K562 (cell line): Measurements from ENCODE around the gene OSBPL3. TPM values are rescaled to one million over a fixed set of nuclear protein-coding genes. Genes with fewer than 3 reads are reported as not detected.

ENCODE experiments used
- ATAC-seq: fragments of 200-7000 bp; cut with Tn5 transposase; 3 replicates; pipeline ENCODE4 v1.9.1; 2020; ENCODE audit warnings: moderate library complexity
- BruUV-seq: library from RNA; stranded (reverse); fragments of 400-500 nt; replicated peaks from 2 replicates; lab custom pipeline; 2021; lab: Mats Ljungman, UMichigan
- CTCF ChIA-PET: fragments of 300-600 bp; formaldehyde crosslinking; extraction: SDS; loops from one replicate; lab custom pipeline; 2021; ENCODE audit warnings: low intra/inter-chr PET ratio; lab: Yijun Ruan, JAX
- POLR2A ChIA-PET: fragments of 300-600, 350-650 bp; sonication (Branson Sonifier 250); formaldehyde crosslinking; extraction: SDS; loops from one replicate; lab custom pipeline; 2021; ENCODE audit warnings: antibody characterized with exemption, inconsistent platforms; lab: Yijun Ruan, JAX
- DNase-seq, 4 experiments: peaks; one replicate each; pipeline versions ENCODE4 v3.0.0 to v3.0.0-alpha.2; 2011 to 2018; ENCODE audit warnings: low spot score in 3 of 4, mixed read lengths in 3 of 4; ENCODE audit errors: extremely low read depth in 1 of 4
- FAIRE-seq: peaks from 2 replicates; lab custom pipeline; 2011; peaks lifted over from hg19 to GRCh38; lab: Jason Lieb, UNC
- H2AFZ ChIP-seq: 2 replicates; pipeline ENCODE4 v1.6.0; 2011; ENCODE audit warnings: low read depth, low read length, control low read depth, inconsistent platforms
- H3K27ac ChIP-seq: fragments of 200-600 bp; 3 replicates; pipeline ENCODE4 v1.8.0; 2011; ENCODE audit warnings: low read depth, mild to moderate bottlenecking, control low read depth, inconsistent platforms, low read length, moderate library complexity, mixed read lengths; ENCODE audit errors: extremely low read depth
- H3K27me3 ChIP-seq, 2 experiments: fragments of 300-600 bp in 1 of 2; 2 replicates in 1 of 2; 3 replicates in 1 of 2; pipeline versions ENCODE4 v1.6.0 to v1.8.0; 2011; ENCODE audit warnings: inconsistent platforms in 2 of 2, low read length in 2 of 2, mild to moderate bottlenecking in 1 of 2, mixed read lengths in 1 of 2, moderate library complexity in 1 of 2; ENCODE audit not compliant: control insufficient read depth in 2 of 2, insufficient read depth in 2 of 2
- H3K36me3 ChIP-seq: fragments of 300-600 bp; 3 replicates; pipeline ENCODE4 v1.8.0; 2011; ENCODE audit warnings: mild to moderate bottlenecking, low read length, inconsistent platforms; ENCODE audit not compliant: control insufficient read depth, insufficient read depth
- H3K4me1 ChIP-seq, 2 experiments: fragments of 200-600 bp in 1 of 2; replicated peaks in 1 of 2; 2 replicates in 1 of 2; 3 replicates in 1 of 2; pipeline versions ENCODE4 v1.5.1 to v1.8.0; 2011; ENCODE audit warnings: inconsistent platforms in 2 of 2, low read length in 2 of 2, mild to moderate bottlenecking in 1 of 2, mixed read lengths in 1 of 2, moderate library complexity in 1 of 2; ENCODE audit not compliant: control insufficient read depth in 2 of 2, insufficient read depth in 2 of 2
- H3K4me2 ChIP-seq: 2 replicates; pipeline ENCODE4 v1.6.1; 2011; ENCODE audit warnings: low read length, control low read depth, inconsistent platforms, mixed read lengths; ENCODE audit not compliant: insufficient read depth
- H3K4me3 ChIP-seq: fragments of 200-600 bp; sonication (generic), shearing (Covaris generic); 2 replicates; pipeline ENCODE4 v1.5.1; 2016; ENCODE audit warnings: control low read depth, inconsistent platforms
- H3K79me2 ChIP-seq: fragments of 200-600 bp; 3 replicates; pipeline ENCODE4 v1.8.0; 2011; ENCODE audit warnings: low read length, inconsistent platforms; ENCODE audit not compliant: control insufficient read depth, insufficient read depth
- H3K9ac ChIP-seq, 2 experiments: 2 replicates each; pipeline versions ENCODE4 v1.6.0 to v1.6.1; 2011; ENCODE audit warnings: low read depth in 2 of 2, low read length in 2 of 2, control low read depth in 1 of 2, inconsistent platforms in 1 of 2, mild to moderate bottlenecking in 1 of 2, mixed read lengths in 1 of 2; ENCODE audit not compliant: insufficient read depth in 1 of 2
- H3K9me1 ChIP-seq: one replicate; pipeline ENCODE4 v1.6.0; 2011; ENCODE audit warnings: inconsistent platforms, mild to moderate bottlenecking, low read length, moderate library complexity; ENCODE audit not compliant: control insufficient read depth, insufficient read depth
- H3K9me3 ChIP-seq: replicated peaks from 2 replicates; pipeline ENCODE4 v1.5.1; 2011; ENCODE audit warnings: low read depth, low read length, inconsistent platforms; ENCODE audit not compliant: control insufficient read depth, insufficient read depth
- H4K20me1 ChIP-seq: replicated peaks from 2 replicates; pipeline ENCODE4 v1.6.1; 2011; ENCODE audit warnings: low read length, inconsistent platforms, mixed read lengths; ENCODE audit not compliant: control insufficient read depth, insufficient read depth
- ETS2 ChIP-seq: IDR thresholded peaks from 2 replicates; pipeline ENCODE4 v1.6.1; 2016; ENCODE audit warnings: borderline replicate concordance, missing genetic modification characterization, mild to moderate bottlenecking, moderate library complexity, missing compliant biosample characterization; ENCODE audit not compliant: poor library complexity, severe bottlenecking
- LCOR ChIP-seq: sonication (generic); formaldehyde crosslinking; IDR thresholded peaks from 2 replicates; pipeline ENCODE4 v1.8.0; 2022; ENCODE audit warnings: mild to moderate bottlenecking, missing genetic modification reagents
- NR1H2 ChIP-seq: sonication (generic); formaldehyde crosslinking; IDR thresholded peaks from 2 replicates; pipeline ENCODE4 v1.4.0; 2020; ENCODE audit warnings: mild to moderate bottlenecking, missing genetic modification reagents
- SAP30 ChIP-seq: fragments of 200-600 bp; sonication (generic); IDR thresholded peaks from 2 replicates; pipeline ENCODE4 v1.6.1; 2012; ENCODE audit warnings: borderline replicate concordance, low read depth, mild to moderate bottlenecking, moderate library complexity, low read length, control low read depth, inconsistent platforms; ENCODE audit not compliant: insufficient read depth, poor library complexity, severe bottlenecking
- SRF ChIP-seq, 2 experiments: fragments of 250-450, 450-650 bp in 1 of 2; sonication (Bioruptor Pico) in 1 of 2; sonication (generic) in 1 of 2; formaldehyde crosslinking; IDR thresholded peaks; 2 replicates each; pipeline versions ENCODE4 v1.5.0 to v1.5.1; 2020 to 2022; ENCODE audit warnings: mild to moderate bottlenecking in 1 of 2, missing genetic modification reagents in 1 of 2
- TBL1XR1 ChIP-seq, 2 experiments: IDR thresholded peaks; 2 replicates each; pipeline ENCODE4 v1.6.1; 2012; ENCODE audit warnings: improper control_type of control experiment in 2 of 2, low read length in 2 of 2, mild to moderate bottlenecking in 1 of 2
- THRAP3 ChIP-seq: fragments of 450-650 bp; IDR thresholded peaks from 2 replicates; pipeline ENCODE4 v1.6.1; 2016; ENCODE audit warnings: mild to moderate bottlenecking, inconsistent platforms, borderline replicate concordance
- ZSCAN29 ChIP-seq: fragments of 450-650 bp; IDR thresholded peaks from 2 replicates; pipeline ENCODE4 v1.6.1; 2017
- WGBS: fragments of 100-300 bp; shearing (Covaris generic); methylation state at CpG from one replicate; pipeline ENCODE4 v1.1.6; 2016; ENCODE audit warnings: low coverage, mixed read lengths; ENCODE audit not compliant: insufficient coverage; ENCODE audit errors: missing lambda C conversion rate; 5-methylcytosine and 5-hydroxymethylcytosine counted together
- in situ Hi-C: fragments of 300-500 bp; cut with MboI; formaldehyde crosslinking; loops from 4 replicates; pipeline ENCODE4 v1.15.0; 2018; ENCODE audit warnings: inconsistent platforms, mixed read lengths
- intact Hi-C: fragments of 100-400 bp; cut with micrococcal nuclease; formaldehyde crosslinking; loops from 2 replicates; pipeline ENCODE4 v1.14.2; 2022
- polyA plus RNA-seq, 8 experiments: library from polyadenylated mRNA; depleted of rRNA in 4 of 8; stranded (reverse) in 5 of 8; unstranded in 3 of 8; fragments of >200 nt; fragmentation: Nextera tagmentation in 2 of 8; fragmentation: Illumina TruSeq in 1 of 8; extraction: Ambion mirVana in 2 of 8; extraction: Trizol in 1 of 8; gene quantifications; 2 replicates each; pipeline versions ENCODE4 v1.2.1 to v1.2.3, GENCODE V29; 2011 to 2014; ENCODE audit warnings: inconsistent platforms in 1 of 8, missing spikeins in 1 of 8
- total RNA-seq, 7 experiments: library from RNA; depleted of rRNA in 6 of 7; stranded (reverse); fragments of >200 nt in 6 of 7; fragmentation: Illumina TruSeq in 2 of 7; extraction: Trizol in 2 of 7; gene quantifications; 2 replicates each; pipeline versions ENCODE4 v1.2.1 to v1.2.3, GENCODE V29; 2011 to 2021; ENCODE audit warnings: low replicate concordance in 1 of 7
- TF ChIP-seq, protein P1 (sequence below): fragments of 200-400 bp; formaldehyde crosslinking; IDR thresholded peaks from 2 replicates; pipeline ENCODE4 v1.6.1; 2017; ENCODE audit warnings: mild to moderate bottlenecking, low read depth, low read length, moderate library complexity

Gene OSBPL3
- total and polyA plus RNA-seq, 9 of the 15 experiments (the other 6 are each of a cell fraction or from before 2014, with no cell fraction given), result 4.8 to 37.2 (median 26.5) TPM

- no peak overlapping the region for H2AFZ ChIP-seq
- TF ChIP-seq ZSCAN29 (no peak), NR1H2 (CRISPR knock-in tag) (no peak), THRAP3 (no peak), TBL1XR1 (IDR thresholded peaks at IDR 0.05; ENCODE audit: low read length in 2 of 2) (no peak), LCOR (CRISPR knock-in tag) (no peak), SRF (CRISPR knock-in tag; IDR thresholded peaks at IDR 0.05) (no peak), SAP30 (no peak), ETS2 (no peak)
- TF ChIP-seq, protein P1, sequence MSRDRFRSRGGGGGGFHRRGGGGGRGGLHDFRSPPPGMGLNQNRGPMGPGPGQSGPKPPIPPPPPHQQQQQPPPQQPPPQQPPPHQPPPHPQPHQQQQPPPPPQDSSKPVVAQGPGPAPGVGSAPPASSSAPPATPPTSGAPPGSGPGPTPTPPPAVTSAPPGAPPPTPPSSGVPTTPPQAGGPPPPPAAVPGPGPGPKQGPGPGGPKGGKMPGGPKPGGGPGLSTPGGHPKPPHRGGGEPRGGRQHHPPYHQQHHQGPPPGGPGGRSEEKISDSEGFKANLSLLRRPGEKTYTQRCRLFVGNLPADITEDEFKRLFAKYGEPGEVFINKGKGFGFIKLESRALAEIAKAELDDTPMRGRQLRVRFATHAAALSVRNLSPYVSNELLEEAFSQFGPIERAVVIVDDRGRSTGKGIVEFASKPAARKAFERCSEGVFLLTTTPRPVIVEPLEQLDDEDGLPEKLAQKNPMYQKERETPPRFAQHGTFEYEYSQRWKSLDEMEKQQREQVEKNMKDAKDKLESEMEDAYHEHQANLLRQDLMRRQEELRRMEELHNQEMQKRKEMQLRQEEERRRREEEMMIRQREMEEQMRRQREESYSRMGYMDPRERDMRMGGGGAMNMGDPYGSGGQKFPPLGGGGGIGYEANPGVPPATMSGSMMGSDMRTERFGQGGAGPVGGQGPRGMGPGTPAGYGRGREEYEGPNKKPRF, result no peak
- no peak for ATAC-seq
- ChIA-PET POLR2A (interaction anchor here (1.3 to 2.2 kb wide), 2 partner anchors 9 to 65 kb away, joined by 3 to 9 read pairs; no protein-coding TSS in a partner anchor), CTCF (no interaction called here)
- H3K27ac ChIP-seq, result no peak overlapping the region
- intact Hi-C loops (no loop called here), in situ Hi-C loops (no loop called here)
- no peaks in the 10 kb centered on the region for H3K9me3 ChIP-seq
- peaks cover 95% of the 10 kb centered on the region for H3K79me2 ChIP-seq
- H3K27me3 ChIP-seq, result no peaks in the 10 kb centered on the region
- no peak overlapping the region for H3K9ac ChIP-seq
- WGBS, result 24% methylated on average over 1 of the region's 1 CpG
- no peak overlapping the region for H3K4me2 ChIP-seq
- BruUV-seq, result no TSS peak
- H3K9me1 ChIP-seq, result no peaks in the 10 kb centered on the region
- H3K4me1 ChIP-seq, result peaks cover 23 to 62% of the 10 kb centered on the region in 2 experiments
- DNase-seq, result no peak
- peaks cover 2% of the 10 kb centered on the region; the same call in 1 of the 3 replicates for H3K36me3 ChIP-seq
- no peak for FAIRE-seq
- H3K4me3 ChIP-seq, result no peak overlapping the region
- H4K20me1 ChIP-seq, result no peaks in the 10 kb centered on the region
These were observed 65.5 kb downstream of the OSBPL3 start for GRCh38 chr7:24914465-24914859.
